Measurements from ENCODE around the gene MAML3.

- no peak for TF ChIP-seq CTCF (conservative IDR thresholded peaks at IDR 0.05; ENCODE audit: low read depth in 2 of 2)
- TF ChIP-seq JUNB (IDR thresholded peaks at IDR 0.05; ENCODE audit: unreplicated experiment) = no peak
- no peak for TF ChIP-seq CREB1 (CRISPR knock-in tag; IDR thresholded peaks at IDR 0.05; ENCODE audit: low read depth)
- no peak for TF ChIP-seq REST (IDR thresholded peaks at IDR 0.05; ENCODE audit: unreplicated experiment)
- no peak for TF ChIP-seq POLR2AphosphoS5 (IDR thresholded peaks at IDR 0.05; ENCODE audit: low read depth)
- TF ChIP-seq ZNF114 (CRISPR knock-in tag; IDR thresholded peaks at IDR 0.05) = no peak
- no peak for TF ChIP-seq ETS1 (IDR thresholded peaks at IDR 0.05)
Observed at GRCh38 chr4:140084385-140084784, 69.6 kb downstream of the MAML3 start.
